HT-29 (cell line): Measurements from ENCODE around the gene TLE2. TPM values are rescaled to one million over a fixed set of nuclear protein-coding genes. Genes with fewer than 3 reads are reported as not detected.
"Not testable (repeated sequence)": the region's sequence is repeated elsewhere in the genome, so short reads cannot be mapped to it uniquely, and the experiment has no call there.

ENCODE experiments used
- DNase-seq: peaks from one replicate; pipeline ENCODE4 v3.0.0-alpha.2; 2015; ENCODE audit warnings: low spot score
- total RNA-seq: library from RNA; depleted of rRNA; stranded (reverse); fragments of >200 nt; shearing (Covaris generic); gene quantifications from 2 replicates; pipeline ENCODE4 v1.2.3, GENCODE V29; 2014

TLE2 gene
- total RNA-seq, 1 experiment from 2014 or later: 1.1 TPM

- no peak for DNase-seq
These were observed 13.7 kb downstream of the TLE2 start for GRCh38 chr19:3015126-3016057.

GRCh38 chr19:3014135-3014534 is 14.9 kb downstream of the TLE2 start:
- no peak for DNase-seq

- DNase-seq: no peak
These were observed 15.8 kb downstream of the TLE2 start for GRCh38 chr19:3013263-3013725.

- DNase-seq: no peak
These were observed 16.3 kb downstream of the TLE2 start for GRCh38 chr19:3012621-3013262.

- not testable (repeated sequence) for DNase-seq
These were observed 17.0 kb downstream of the TLE2 start for GRCh38 chr19:3012059-3012458.

- no peak for DNase-seq
These were observed 18.2 kb downstream of the TLE2 start for GRCh38 chr19:3010871-3011270.

- DNase-seq: no peak
These were observed 20.1 kb downstream of the TLE2 start for GRCh38 chr19:3008994-3009393.

GRCh38 chr19:3007975-3008374 is 21.1 kb downstream of the TLE2 start:
- no peak for DNase-seq

GRCh38 chr19:3006075-3006767 is 22.9 kb downstream of the TLE2 start:
- peak; percentile 38 for DNase-seq

GRCh38 chr19:3005345-3005744 is 23.7 kb downstream of the TLE2 start:
- DNase-seq: no peak

- no peak for DNase-seq
These were observed 24.6 kb downstream of the TLE2 start for GRCh38 chr19:3004522-3004921.

- DNase-seq: no peak
These were observed 26.0 kb downstream of the TLE2 start for GRCh38 chr19:3003046-3003445.

- no peak for DNase-seq
These were observed 27.8 kb downstream of the TLE2 start for GRCh38 chr19:3001235-3001800.

- no peak for DNase-seq
These were observed 30.4 kb downstream of the TLE2 start for GRCh38 chr19:2998642-2999041.

- no peak for DNase-seq
These were observed 31.4 kb downstream of the TLE2 start for GRCh38 chr19:2997720-2998119.

GRCh38 chr19:2994588-2995131 is 34.4 kb downstream of the TLE2 start:
- no peak for DNase-seq

- DNase-seq: no peak
These were observed 35.5 kb downstream of the TLE2 start for GRCh38 chr19:2993579-2993978.

GRCh38 chr19:2992958-2993357 is 36.1 kb downstream of the TLE2 start:
- DNase-seq: no peak

- not testable (repeated sequence) for DNase-seq
These were observed 36.7 kb downstream of the TLE2 start for GRCh38 chr19:2992333-2992732.

GRCh38 chr19:2989236-2989946 is 39.7 kb downstream of the TLE2 start:
- no peak for DNase-seq

- DNase-seq: no peak
These were observed 40.5 kb downstream of the TLE2 start for GRCh38 chr19:2988568-2988967.
